Measurements from ENCODE around the gene MMP2. TPM values are rescaled to one million over a fixed set of nuclear protein-coding genes. Genes with fewer than 3 reads are reported as not detected.
A peak's percentile ranks its signal among the peaks of the same experiment; 100 is the strongest.

The MMP2 gene
- total RNA-seq, 1 experiment from 2014 or later = 283 TPM

DNA sequence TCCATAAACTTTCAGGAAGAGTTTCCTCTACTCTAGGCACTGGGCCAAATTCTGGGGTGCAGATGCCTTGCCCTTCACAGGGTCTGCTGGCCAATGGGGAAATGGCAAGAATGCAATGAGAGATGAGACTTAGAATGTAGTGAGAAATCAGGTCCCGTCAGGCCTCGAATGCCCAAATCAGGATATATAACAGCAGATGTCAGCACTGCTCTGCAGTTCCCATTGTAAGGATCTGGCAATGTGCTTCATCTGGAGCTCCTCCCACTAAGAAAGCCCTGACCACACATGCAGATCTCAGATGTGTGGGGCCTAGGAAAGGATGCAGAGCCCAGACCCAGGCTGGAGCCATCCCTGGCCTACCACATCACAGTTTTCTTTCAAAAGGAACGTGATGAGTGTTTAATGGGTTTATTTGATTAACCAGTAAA, 16.0 kb downstream of the MMP2 start:
- DNase-seq (ENCODE audit: low spot score) = peak; percentile 64

DNA sequence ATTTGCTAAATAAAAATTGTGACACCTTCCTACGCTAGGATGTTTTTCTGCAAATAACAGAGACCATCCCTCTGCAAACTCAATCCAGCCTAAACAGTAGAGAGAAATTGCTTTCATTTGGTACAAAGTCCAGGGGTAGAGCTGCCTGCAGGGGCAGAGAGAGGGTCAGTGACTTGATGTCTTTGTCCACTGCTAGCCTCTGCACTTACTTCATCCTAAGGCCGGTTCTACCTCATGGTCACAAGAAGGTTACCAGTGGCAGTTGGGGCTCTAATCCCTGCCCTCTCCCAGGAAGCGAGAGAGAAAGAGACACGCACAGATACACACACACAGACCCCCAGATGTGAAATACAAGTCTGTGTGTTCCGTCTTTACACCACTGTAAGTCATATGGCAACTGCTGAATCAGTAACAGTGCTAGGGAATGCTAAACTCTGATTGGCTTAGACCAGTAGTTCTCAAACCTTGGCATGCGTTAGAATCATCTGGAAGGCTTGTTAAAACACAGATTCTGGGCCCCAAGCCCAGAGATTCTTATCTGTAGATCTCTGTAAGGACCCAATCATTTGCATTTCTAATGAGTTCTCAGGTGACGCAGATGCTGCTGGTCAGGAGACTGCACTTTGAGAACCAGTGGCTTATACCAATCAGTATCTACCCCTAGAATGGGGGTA, 16.8 kb downstream of the MMP2 start:
- DNase-seq (ENCODE audit: low spot score) = peak; percentile 39

DNA sequence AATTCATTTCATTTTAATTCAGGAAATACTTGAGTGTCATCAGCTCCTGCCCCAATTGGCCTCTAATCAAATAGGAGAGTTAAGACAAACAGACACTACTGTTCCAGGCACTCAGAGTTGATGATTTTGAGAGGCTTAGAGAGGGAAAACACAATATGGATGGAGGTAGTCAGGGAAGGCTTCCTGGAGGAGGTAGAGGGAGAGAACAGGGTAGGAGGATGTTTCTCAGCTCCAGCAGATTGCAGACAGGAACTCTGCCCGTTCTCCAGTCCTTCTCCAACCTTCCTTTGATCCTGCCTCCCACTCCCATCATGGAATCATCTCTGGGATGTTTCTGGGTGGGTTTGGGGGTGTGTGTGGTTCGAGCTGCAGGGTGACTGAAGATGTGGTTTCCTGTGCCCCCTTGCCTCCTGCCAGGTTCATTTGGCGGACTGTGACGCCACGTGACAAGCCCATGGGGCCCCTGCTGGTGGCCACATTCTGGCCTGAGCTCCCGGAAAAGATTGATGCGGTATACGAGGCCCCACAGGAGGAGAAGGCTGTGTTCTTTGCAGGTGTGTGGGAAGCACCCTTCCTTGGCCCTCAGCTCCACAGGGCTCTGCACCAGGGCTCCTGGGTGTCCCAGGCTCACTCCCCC, 17.6 kb downstream of the MMP2 start:
- no peak for DNase-seq (ENCODE audit: low spot score)

DNA sequence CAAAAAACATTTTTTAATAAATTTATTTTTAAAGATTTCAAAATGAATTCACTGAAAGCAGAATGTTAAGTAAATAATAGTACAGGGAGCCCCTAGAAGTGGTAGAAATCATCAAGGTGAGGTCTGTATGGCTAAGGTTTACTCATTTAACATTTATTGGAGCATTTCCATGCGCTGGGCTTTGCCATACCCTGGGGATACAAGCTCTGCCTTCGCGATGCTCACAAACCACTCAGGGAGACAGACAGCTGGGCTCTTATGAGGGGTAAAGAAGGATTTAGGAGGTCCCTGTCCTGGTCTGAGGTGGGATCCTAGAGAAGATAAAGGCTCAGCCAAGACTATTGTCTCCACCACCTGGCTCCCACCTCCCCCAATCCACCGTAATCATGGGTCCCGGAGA, 18.6 kb downstream of the MMP2 start:
- no peak for DNase-seq (ENCODE audit: low spot score)

DNA sequence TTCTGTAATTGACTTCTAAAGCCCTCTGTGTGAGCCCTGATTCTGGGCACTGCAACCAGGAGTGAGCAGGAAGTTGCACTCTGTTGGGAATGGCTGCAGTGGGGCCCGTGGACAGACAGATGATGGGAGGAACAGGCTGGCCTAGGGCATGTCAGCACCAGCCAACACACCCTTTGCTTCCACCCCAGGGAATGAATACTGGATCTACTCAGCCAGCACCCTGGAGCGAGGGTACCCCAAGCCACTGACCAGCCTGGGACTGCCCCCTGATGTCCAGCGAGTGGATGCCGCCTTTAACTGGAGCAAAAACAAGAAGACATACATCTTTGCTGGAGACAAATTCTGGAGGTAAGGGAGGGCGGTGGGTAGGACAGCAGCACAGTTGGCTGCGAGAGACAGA, 19.1 kb downstream of the MMP2 start:
- DNase-seq (ENCODE audit: low spot score) = no peak

DNA sequence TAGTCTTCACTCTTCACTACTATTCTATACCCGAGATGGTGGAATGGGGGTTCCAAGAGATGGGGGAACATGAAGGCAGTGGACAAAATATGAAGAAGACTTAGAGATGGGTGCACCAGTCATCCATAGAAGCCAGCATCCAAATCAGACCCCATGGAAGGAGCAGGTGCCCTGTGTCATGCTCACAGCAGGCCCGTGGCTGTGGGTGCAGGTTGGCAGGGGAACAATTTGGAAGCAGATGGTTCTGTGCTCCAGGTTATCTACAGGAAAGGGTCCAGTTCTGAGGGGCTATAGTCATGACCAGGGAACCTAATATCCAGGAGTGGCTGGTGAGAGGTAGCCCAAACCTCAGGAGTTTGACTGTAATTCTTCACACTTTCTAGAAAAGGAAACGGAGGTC, 20.3 kb downstream of the MMP2 start:
- no peak for DNase-seq (ENCODE audit: low spot score)

DNA sequence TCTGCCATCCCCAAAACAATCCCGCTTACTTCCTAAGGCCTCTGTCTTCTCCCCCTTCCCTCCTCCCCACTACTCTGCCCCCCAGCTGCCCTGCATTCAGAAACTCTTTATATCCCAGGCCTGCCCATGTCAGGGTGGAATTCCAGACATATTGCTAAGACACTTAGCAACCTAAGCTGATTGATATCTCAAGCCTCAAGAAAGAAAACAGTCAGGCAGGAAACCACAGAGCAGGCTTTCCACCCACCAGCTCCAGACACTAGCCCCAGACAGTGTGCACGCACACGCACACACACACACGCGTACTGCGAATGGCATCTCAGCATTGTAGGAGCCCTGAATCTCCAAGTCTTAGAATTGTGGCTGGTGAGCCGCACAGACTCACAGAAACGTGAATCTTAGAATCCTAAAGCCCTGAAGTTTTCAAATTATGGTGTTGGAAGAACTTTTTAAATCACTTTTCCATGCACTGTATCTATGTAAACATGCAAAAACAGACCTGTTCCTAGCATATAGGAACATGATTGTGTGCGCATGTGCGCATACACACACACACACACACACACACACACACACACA, 21.0 kb downstream of the MMP2 start:
- peak; percentile 96 for DNase-seq (ENCODE audit: low spot score)

DNA sequence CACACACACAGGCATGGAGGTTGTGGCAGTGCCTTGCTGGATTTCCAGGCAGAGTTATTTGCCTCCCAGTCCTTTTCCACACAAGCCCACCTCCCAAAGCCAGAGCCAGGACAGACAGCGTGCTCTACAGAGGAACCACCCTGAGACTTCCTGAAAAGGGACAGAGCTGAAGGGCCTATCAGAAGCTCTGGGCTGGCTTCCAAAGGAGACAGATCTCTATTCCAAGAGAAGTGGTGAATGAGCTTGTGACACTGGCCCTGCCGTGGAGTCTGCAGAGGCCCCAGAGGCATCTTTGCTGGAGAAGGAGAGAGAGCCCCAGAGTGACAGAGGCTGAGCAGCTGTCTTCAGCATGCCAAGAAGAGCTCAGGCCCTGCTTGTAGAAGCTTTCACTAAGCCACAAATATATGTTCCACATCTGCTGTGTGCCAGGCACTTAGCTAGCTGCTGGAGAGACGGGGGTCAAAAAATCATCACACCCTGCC, 21.6 kb downstream of the MMP2 start:
- DNase-seq (ENCODE audit: low spot score) = peak; percentile 62

DNA sequence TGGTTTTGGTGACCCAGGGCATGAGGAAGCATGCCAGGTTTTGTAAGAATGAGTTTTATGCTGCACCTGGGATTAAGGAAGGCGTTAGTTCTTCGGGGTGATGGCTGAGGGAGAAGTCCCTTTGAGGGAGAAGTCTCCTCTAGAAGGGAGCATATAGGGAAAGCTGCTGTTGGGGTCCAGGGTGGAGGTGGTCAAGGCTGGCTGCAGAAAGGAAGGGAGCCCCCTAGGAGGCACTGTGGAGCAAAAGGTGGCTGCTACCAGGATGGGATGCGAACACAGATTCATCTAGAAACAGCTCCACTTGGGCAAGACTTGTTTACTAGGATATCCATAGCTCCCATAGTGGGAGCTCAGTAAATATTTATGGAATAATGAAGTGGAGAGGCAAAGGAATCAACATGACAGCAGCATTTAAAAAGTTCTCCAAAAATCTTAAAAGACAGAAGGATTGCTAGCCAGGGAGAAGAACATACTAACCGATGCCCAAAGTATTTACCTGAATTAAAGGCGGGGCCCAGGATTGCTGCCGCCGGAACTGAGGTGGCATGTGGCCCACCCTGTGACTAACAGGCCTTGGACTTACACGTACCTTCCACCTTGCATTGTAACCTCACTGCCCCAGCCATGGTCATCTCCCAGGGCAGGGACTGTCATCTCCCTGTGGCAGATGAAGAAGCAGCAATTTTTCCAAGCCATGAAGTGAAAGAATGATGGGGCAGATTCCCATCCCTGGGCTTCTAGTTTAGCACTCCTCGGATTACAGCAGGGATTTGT, 22.7 kb downstream of the MMP2 start:
- DNase-seq (ENCODE audit: low spot score) = no peak

DNA sequence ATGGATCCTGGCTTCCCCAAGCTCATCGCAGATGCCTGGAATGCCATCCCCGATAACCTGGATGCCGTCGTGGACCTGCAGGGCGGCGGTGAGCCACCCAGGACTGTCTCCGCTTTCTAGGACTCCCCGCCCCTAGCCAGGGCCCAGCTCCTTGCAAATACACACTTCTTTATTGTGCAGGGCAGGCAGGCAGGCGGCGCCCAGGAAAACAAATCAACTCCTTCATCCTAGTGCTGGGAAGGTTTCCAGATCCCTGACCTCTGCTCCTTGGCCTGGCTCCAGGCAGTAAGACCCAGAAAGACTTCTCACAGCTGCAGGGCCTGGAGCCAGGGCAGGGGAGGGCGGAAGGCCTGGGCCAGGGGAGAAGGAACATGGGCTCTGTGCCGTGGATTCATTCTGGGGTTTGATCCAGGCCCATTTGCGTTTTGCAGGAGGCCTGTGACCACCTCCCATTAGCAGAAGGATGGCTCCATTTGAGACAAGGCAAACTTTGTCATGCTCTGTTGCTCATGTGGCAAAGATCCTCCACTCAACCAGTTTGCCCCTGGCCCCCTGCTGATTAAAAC, 23.9 kb downstream of the MMP2 start:
- peak; percentile 80 for DNase-seq (ENCODE audit: low spot score)

DNA sequence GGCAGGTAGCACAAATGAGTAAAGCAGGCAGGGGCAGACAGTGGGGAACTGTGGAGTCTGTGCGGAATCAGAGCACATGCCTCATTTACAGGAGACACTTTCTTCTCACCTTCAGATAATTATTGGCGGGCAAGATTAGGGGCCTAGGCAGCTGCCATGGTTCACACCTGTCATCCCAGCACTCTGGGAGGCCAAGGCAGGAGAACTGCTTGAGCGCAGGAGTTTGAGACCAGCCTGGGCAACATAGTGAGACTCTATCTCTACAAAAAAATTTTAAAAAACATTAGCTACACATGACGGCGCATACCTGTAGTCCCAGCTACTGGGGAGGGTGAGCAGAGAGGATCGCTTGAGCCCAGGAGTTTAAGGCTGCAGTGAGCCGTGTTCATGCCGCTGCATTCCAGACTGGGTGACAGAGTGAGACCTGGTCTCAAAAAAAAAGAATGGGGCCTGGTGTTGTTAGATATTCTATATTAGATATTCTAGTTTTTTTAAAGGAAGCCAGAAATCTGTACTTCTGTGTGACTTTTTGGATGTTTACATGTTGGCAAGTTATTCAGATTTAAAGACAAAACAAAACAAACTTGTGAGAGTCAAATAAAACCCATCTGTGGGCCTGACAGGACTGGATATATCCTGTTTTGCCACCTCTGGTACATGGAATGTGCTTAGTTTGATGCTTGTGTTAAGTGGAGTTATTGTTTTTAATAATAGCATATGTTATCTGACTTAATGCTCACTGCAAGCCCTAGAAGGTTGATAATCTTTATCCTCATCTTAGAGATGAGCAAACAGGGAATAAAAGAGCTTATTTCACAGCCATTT, 24.9 kb downstream of the MMP2 start:
- no peak for DNase-seq (ENCODE audit: low spot score)

DNA sequence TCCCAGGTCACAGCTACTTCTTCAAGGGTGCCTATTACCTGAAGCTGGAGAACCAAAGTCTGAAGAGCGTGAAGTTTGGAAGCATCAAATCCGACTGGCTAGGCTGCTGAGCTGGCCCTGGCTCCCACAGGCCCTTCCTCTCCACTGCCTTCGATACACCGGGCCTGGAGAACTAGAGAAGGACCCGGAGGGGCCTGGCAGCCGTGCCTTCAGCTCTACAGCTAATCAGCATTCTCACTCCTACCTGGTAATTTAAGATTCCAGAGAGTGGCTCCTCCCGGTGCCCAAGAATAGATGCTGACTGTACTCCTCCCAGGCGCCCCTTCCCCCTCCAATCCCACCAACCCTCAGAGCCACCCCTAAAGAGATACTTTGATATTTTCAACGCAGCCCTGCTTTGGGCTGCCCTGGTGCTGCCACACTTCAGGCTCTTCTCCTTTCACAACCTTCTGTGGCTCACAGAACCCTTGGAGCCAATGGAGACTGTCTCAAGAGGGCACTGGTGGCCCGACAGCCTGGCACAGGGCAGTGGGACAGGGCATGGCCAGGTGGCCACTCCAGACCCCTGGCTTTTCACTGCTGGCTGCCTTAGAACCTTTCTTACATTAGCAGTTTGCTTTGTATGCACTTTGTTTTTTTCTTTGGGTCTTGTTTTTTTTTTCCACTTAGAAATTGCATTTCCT, 26.5 kb downstream of the MMP2 start:
- DNase-seq (ENCODE audit: low spot score) = no peak

DNA sequence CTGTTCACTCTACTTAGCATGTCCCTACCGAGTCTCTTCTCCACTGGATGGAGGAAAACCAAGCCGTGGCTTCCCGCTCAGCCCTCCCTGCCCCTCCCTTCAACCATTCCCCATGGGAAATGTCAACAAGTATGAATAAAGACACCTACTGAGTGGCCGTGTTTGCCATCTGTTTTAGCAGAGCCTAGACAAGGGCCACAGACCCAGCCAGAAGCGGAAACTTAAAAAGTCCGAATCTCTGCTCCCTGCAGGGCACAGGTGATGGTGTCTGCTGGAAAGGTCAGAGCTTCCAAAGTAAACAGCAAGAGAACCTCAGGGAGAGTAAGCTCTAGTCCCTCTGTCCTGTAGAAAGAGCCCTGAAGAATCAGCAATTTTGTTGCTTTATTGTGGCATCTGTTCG, 27.1 kb downstream of the MMP2 start:
- no peak for DNase-seq (ENCODE audit: low spot score)

DNA sequence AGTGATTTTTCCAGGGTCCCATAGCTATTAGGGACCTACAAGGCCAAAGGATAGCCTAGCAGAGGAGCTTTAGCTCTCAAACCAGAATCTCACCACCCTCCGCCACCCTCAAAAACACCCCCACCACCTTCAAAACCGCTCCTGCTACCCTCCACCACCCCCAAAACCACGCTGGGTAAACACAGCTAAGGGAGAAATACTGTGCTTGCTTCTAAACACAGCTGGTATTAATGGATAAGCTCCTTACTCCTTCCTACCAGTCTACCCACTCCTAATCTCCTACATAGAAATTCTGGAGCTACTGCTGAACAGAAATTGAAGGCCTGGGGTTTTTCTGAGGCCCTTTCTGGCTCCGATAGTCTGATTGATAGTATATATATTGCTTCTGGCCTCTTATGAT, 27.7 kb downstream of the MMP2 start:
- no peak for DNase-seq (ENCODE audit: low spot score)

DNA sequence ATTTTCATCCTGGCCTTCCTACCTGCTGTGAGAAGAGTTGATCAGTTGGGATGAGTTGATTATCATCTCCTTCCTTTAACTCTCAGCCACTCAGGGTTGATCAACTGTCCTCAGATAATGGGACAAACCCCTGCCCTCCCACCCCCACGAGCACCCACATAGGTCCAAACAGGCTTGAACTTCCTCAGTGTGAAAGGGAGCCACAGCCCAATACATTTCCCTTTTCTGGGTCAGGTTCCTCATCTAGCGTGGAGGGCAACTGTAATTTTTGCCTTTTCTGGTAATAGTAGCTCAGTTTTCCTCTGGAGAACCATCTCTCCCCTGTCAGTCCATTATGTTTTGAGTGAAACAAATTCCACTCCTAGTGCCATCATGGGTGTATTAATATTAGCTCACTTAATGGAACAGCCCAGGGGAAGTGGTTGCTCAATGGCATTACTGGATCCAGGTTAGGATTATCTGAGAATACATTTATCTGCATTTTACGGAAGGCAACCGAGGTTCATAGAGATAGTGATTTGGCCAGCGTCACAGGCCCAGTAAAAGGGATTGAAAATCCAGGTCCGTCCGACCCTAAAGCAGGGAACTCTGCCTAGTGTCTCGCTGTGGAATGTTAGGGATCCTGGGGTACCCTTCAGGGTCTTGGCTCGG, 29.4 kb downstream of the MMP2 start:
- DNase-seq (ENCODE audit: low spot score) = no peak

DNA sequence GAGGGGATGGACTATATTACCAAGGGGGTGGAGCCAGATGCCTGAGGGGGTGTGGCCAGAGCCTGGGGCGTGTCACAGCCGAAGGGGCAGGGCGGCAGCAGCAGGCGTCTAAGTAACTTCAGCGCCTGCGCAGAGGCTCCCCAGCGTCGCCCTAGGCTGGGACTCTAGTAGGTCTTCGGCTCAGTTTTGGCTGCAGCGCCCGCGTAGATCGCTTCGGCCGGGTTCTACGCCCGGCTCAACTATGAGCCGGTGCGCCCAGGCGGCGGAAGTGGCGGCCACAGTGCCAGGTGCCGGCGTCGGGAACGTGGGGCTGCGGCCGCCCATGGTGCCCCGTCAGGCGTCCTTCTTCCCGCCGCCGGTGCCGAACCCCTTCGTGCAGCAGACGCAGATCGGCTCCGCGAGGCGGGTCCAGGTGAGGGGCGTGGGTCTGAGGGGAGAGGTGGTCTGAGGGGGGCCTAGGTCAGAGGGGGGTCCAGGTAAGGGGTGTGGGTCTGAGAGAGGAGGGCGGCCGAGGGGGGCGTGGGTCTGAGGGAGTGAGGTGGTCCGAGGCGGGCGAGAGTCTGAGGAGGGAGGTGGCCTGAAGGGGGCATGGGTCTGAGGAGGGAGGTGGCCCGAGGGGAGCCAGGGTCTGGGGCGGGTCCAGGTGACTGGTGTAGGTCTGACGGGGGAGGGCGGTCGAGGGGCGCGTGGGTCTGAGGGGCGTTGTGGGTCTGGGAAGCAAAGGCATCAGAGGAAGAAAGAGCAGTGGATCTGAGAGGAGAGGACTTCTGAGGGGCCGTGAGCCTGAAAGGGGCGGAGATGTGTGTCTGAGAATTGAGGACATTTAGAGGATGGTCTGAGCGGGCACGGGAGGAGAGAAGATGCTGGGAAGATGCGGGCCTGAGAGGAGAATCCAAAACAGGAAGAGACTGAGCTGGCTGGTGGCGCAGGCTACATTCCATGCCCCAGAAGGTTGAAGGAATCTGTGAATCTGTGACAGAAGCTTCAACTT, 30.2 kb downstream of the MMP2 start, which contains the start of gene LPCAT2:
Gene LPCAT2, plus strand, starts transcription at position 132 of the 991 bp plus-strand sequence. Its CDS starts 110 bp downstream, at position 242.
- DNase-seq (ENCODE audit: low spot score) = peak; percentile 45

DNA sequence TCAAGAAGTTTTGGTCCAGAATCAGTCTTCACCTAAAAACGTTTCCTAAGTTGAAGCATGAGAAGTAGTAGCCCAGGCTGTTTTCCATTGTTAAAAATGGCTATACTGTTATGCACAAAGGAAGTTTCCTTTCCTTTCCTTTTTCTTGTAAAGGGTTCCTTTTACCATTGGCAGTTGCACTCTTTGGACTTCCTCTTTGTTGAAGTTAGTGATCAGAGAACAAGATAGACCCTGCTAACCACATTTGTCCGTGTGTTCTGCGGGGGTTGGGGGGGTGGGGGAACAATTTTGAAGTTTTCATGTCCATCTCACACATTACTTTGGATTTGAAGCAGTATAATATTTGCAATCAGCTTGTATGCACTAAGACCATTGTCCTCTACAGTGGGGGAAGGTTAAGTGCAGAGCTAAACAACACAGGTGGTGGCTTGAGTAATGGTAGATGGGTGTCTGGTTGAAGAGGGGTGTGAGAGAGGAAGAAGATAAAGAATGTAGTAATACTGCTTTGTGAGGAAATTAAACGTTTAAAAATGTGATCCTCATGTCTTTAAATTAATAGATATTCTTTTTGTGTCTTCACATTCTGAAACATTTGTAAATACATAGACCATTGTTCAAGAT, 31.3 kb downstream of the MMP2 start:
- DNase-seq (ENCODE audit: low spot score) = no peak

DNA sequence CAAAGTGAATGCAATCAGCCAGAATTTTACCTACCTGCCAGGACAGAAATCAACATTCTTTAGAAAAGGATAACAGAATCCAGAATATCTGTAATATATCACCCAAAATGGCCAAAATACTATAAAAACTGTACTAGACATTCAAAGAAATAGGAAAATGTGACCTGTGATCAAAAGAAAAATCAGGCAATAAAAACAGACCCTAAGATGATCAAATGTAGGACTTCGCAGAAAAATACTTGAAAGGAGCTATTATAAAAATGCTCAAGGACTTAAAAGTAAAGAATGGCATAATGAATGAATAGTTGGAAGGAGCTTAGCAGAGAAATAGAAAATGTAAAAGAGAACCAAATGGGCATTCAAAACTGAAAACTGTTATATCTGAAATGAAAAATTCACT, 33.9 kb downstream of the MMP2 start:
- DNase-seq (ENCODE audit: low spot score) = no peak

All from H4 (cell line).